H1 (cell line): ENCODE measurements around the gene RRBP1. TPM values are rescaled to one million over a fixed set of nuclear protein-coding genes. Genes with fewer than 3 reads are reported as not detected.

Experiments
- CTCF ChIA-PET: fragments of 300-600 bp; sonication (Branson Sonifier 250); formaldehyde crosslinking; loops from one replicate; lab custom pipeline; 2021; ENCODE audit not compliant: partially characterized antibody; lab: Charles Lee
- POLR2A ChIA-PET: fragments of 300-600 bp; sonication (Branson Sonifier 250); formaldehyde crosslinking; loops from one replicate; lab custom pipeline; 2021; ENCODE audit warnings: inconsistent platforms; ENCODE audit not compliant: partially characterized antibody; lab: Charles Lee
- DNase-seq, 2 experiments: peaks; one replicate each; pipeline versions ENCODE4 v3.0.0 to v3.0.0-alpha.2; 2010 to 2022; ENCODE audit warnings: low spot score in 2 of 2, low read depth in 1 of 2, mixed read lengths in 1 of 2
- FAIRE-seq: peaks from 2 replicates; lab custom pipeline; 2011; peaks lifted over from hg19 to GRCh38; lab: Jason Lieb, UNC
- H2AFZ ChIP-seq: 2 replicates; pipeline ENCODE4 v1.8.1; 2012; ENCODE audit warnings: low read length, inconsistent platforms
- H2AK5ac ChIP-seq: 2 replicates; pipeline ENCODE4 v1.6.1; 2013; ENCODE audit warnings: low read depth, low read length
- H2BK120ac ChIP-seq: replicated peaks from 2 replicates; pipeline ENCODE3; 2013; ENCODE audit warnings: low read depth, low read length, inconsistent platforms
- H2BK12ac ChIP-seq: 2 replicates; pipeline ENCODE4 v1.6.1; 2013; ENCODE audit warnings: low read depth, low read length
- H2BK15ac ChIP-seq: 2 replicates; pipeline ENCODE4 v1.6.1; 2013; ENCODE audit warnings: low read length
- H2BK20ac ChIP-seq: 2 replicates; pipeline ENCODE4 v1.6.1; 2013; ENCODE audit warnings: low read length
- H2BK5ac ChIP-seq: 2 replicates; pipeline ENCODE4 v1.6.1; 2013; ENCODE audit warnings: low read depth, low read length
- H3K14ac ChIP-seq: 2 replicates; pipeline ENCODE4 v1.6.1; 2013; ENCODE audit warnings: inconsistent platforms; ENCODE audit not compliant: insufficient read length
- H3K18ac ChIP-seq: 2 replicates; pipeline ENCODE4 v1.6.1; 2013; ENCODE audit warnings: low read length; ENCODE audit errors: extremely low read depth
- H3K23ac ChIP-seq: 2 replicates; pipeline ENCODE4 v1.6.1; 2013; ENCODE audit warnings: inconsistent platforms; ENCODE audit not compliant: insufficient read length
- H3K23me2 ChIP-seq: 2 replicates; pipeline ENCODE4 v1.6.1; 2013; ENCODE audit warnings: low read depth, low read length
- H3K27ac ChIP-seq: 2 replicates; pipeline ENCODE4 v1.6.1; 2011; ENCODE audit warnings: low read depth, low read length, inconsistent platforms
- H3K27me3 ChIP-seq, 4 experiments: replicated peaks in 1 of 4; 1 replicate in 1 of 4; 2 replicates in 3 of 4; pipeline versions ENCODE4 v1.6.1 to v1.8.1; 2011 to 2013; ENCODE audit warnings: low read length in 3 of 4, mild to moderate bottlenecking in 3 of 4, inconsistent platforms in 2 of 4, mixed read lengths in 2 of 4, moderate library complexity in 1 of 4; ENCODE audit not compliant: control insufficient read depth in 3 of 4, insufficient read depth in 3 of 4; ENCODE audit errors: extremely low read depth in 1 of 4
- H3K36me3 ChIP-seq, 4 experiments: 2 replicates each; pipeline versions ENCODE4 v1.6.1 to v1.8.1; 2011 to 2013; ENCODE audit warnings: mild to moderate bottlenecking in 4 of 4, low read length in 3 of 4, moderate library complexity in 2 of 4, control low read depth in 1 of 4, inconsistent platforms in 1 of 4; ENCODE audit not compliant: insufficient read depth in 4 of 4, control insufficient read depth in 2 of 4
- H3K4ac ChIP-seq: replicated peaks from 2 replicates; pipeline ENCODE3; 2013; ENCODE audit warnings: low read length, low read depth, mixed read lengths, inconsistent platforms; ENCODE audit not compliant: insufficient read length
- H3K4me1 ChIP-seq, 4 experiments: replicated peaks in 1 of 4; 1 replicate in 1 of 4; 2 replicates in 3 of 4; pipeline versions ENCODE4 v1.6.1 to v1.8.1; 2011 to 2013; ENCODE audit warnings: low read length in 3 of 4, inconsistent platforms in 2 of 4, mixed read lengths in 1 of 4; ENCODE audit not compliant: insufficient read depth in 4 of 4, control insufficient read depth in 3 of 4
- H3K4me2 ChIP-seq, 2 experiments: 2 replicates each; pipeline versions ENCODE4 v1.6.1 to v1.8.1; 2011 to 2013; ENCODE audit warnings: low read depth in 2 of 2, low read length in 2 of 2, control low read depth in 1 of 2, inconsistent platforms in 1 of 2, mild to moderate bottlenecking in 1 of 2; ENCODE audit not compliant: insufficient read depth in 1 of 2
- H3K4me3 ChIP-seq, 4 experiments: fragments of 200-600, 300-600 bp in 1 of 4; sonication (generic), shearing (Covaris generic), sonication (Bioruptor Twin) in 1 of 4; 2 replicates each; pipeline versions ENCODE4 v1.5.1 to v1.8.1; 2011 to 2016; ENCODE audit warnings: low read length in 4 of 4, low read depth in 3 of 4, control low read depth in 2 of 4, inconsistent platforms in 2 of 4, mild to moderate bottlenecking in 2 of 4, mixed read lengths in 1 of 4, moderate library complexity in 1 of 4; ENCODE audit not compliant: insufficient read depth in 2 of 4; ENCODE audit errors: extremely low read depth in 1 of 4
- H3K56ac ChIP-seq: replicated peaks from 2 replicates; pipeline ENCODE3; 2013; ENCODE audit warnings: low read depth, mild to moderate bottlenecking, mixed read lengths, low read length, inconsistent platforms; ENCODE audit not compliant: insufficient read length
- H3K79me1 ChIP-seq: 2 replicates; pipeline ENCODE4 v1.6.1; 2013; ENCODE audit warnings: low read depth, low read length, control low read depth
- H3K79me2 ChIP-seq, 2 experiments: 2 replicates each; pipeline versions ENCODE4 v1.6.1 to v1.8.1; 2012 to 2013; ENCODE audit warnings: low read length in 2 of 2, mild to moderate bottlenecking in 2 of 2, inconsistent platforms in 1 of 2; ENCODE audit not compliant: insufficient read depth in 2 of 2, control insufficient read depth in 1 of 2
- H3K9ac ChIP-seq, 4 experiments: replicated peaks in 1 of 4; 1 replicate in 1 of 4; 2 replicates in 3 of 4; pipeline versions ENCODE4 v1.6.1 to v1.8.1; 2011 to 2013; ENCODE audit warnings: low read depth in 3 of 4, low read length in 3 of 4, control low read depth in 2 of 4, mild to moderate bottlenecking in 2 of 4, moderate library complexity in 2 of 4, inconsistent platforms in 1 of 4; ENCODE audit errors: extremely low read depth in 1 of 4
- H3K9me3 ChIP-seq, 2 experiments: 2 replicates each; pipeline versions ENCODE4 v1.6.1 to v1.8.1; 2012 to 2013; ENCODE audit warnings: mild to moderate bottlenecking in 2 of 2, moderate library complexity in 2 of 2, control low read depth in 1 of 2, inconsistent platforms in 1 of 2, low read depth in 1 of 2, low read length in 1 of 2, mixed read lengths in 1 of 2; ENCODE audit not compliant: insufficient read depth in 2 of 2
- H4K20me1 ChIP-seq, 2 experiments: replicated peaks in 1 of 2; 2 replicates each; pipeline versions ENCODE3 to v1.8.1; 2011 to 2013; ENCODE audit warnings: inconsistent platforms in 2 of 2, low read length in 2 of 2, mild to moderate bottlenecking in 1 of 2; ENCODE audit not compliant: insufficient read depth in 2 of 2, control insufficient read depth in 1 of 2
- H4K5ac ChIP-seq: 2 replicates; pipeline ENCODE4 v1.6.1; 2013; ENCODE audit warnings: low read length, low read depth, mixed read lengths, inconsistent platforms; ENCODE audit not compliant: insufficient read length
- H4K8ac ChIP-seq: 2 replicates; pipeline ENCODE4 v1.8.0; 2013; ENCODE audit warnings: mild to moderate bottlenecking, moderate library complexity, low read length, inconsistent platforms; ENCODE audit not compliant: insufficient read depth; ENCODE audit errors: extremely low read depth
- H4K91ac ChIP-seq: replicated peaks from 2 replicates; pipeline ENCODE3; 2013; ENCODE audit warnings: low read length, mixed read lengths, inconsistent platforms; ENCODE audit not compliant: insufficient read length
- EP300 ChIP-seq, 2 experiments: IDR thresholded peaks; 1 replicate in 1 of 2; 2 replicates in 1 of 2; pipeline ENCODE4 v1.6.1; 2011 to 2012; ENCODE audit warnings: low read depth in 2 of 2, low read length in 2 of 2, mild to moderate bottlenecking in 2 of 2, borderline replicate concordance in 1 of 2, inconsistent platforms in 1 of 2, moderate library complexity in 1 of 2
- KDM1A ChIP-seq: fragments of 200-600, 300-600 bp; sonication (generic); IDR thresholded peaks from 2 replicates; pipeline ENCODE4 v1.7.1; 2016; ENCODE audit warnings: mild to moderate bottlenecking, low read length, borderline replicate concordance
- KDM5A ChIP-seq: fragments of 200-600 bp; IDR thresholded peaks from 2 replicates; pipeline ENCODE4 v1.7.1; 2012; ENCODE audit warnings: mild to moderate bottlenecking, low read length, inconsistent platforms, mixed read lengths
- SP4 ChIP-seq: IDR thresholded peaks from 2 replicates; pipeline ENCODE4 v1.6.1; 2012; ENCODE audit warnings: low read length, inconsistent platforms
- TAF7 ChIP-seq: optimal IDR thresholded peaks from 2 replicates; pipeline ENCODE3; 2011; ENCODE audit warnings: low read depth, mild to moderate bottlenecking, inconsistent platforms, low read length, moderate library complexity, borderline replicate concordance
- TCF12 ChIP-seq: IDR thresholded peaks from 2 replicates; pipeline ENCODE4 v1.6.1; 2011; ENCODE audit warnings: low read depth, mild to moderate bottlenecking, low read length
- WGBS, 2 experiments: shearing (Covaris generic) in 1 of 2; methylation state at CpG; one replicate each; pipeline versions ENCODE4 v1.1.6 to v1.1.7; 2013 to 2015; ENCODE audit warnings: low lambda C conversion rate in 2 of 2, mixed read lengths in 2 of 2, inconsistent platforms in 1 of 2, low coverage in 1 of 2, missing lambda C conversion rate in 1 of 2; ENCODE audit not compliant: insufficient replicate concordance in 2 of 2, insufficient coverage in 1 of 2, insufficient read length in 1 of 2; ENCODE audit errors: extremely low coverage in 1 of 2, missing lambda C conversion rate in 1 of 2; 5-methylcytosine and 5-hydroxymethylcytosine counted together
- polyA plus RNA-seq, 7 experiments: library from polyadenylated mRNA; depleted of rRNA in 3 of 7; stranded (reverse) in 5 of 7; unstranded in 2 of 7; fragments of >200 nt in 5 of 7; fragments of 200-250 nt in 2 of 7; gene quantifications; 1 replicate in 5 of 7; 2 replicates in 1 of 7; 4 replicates in 1 of 7; pipeline versions ENCODE4 v1.2.1 to v1.2.3, GENCODE V29; 2011 to 2013; ENCODE audit warnings: missing spikeins in 2 of 7, mixed read lengths in 2 of 7
- total RNA-seq: library from RNA; stranded (reverse); fragmentation: NEBNext Ultra II Directional; extraction: Animal tissue kit (Norgen Biotek cat#: 25700); gene quantifications from 2 replicates; pipeline ENCODE4 v1.2.1, GENCODE V29; 2021
- TF ChIP-seq, protein P1 (sequence below): IDR thresholded peaks from 2 replicates; pipeline ENCODE4 v1.6.1; 2012; ENCODE audit warnings: low read length, inconsistent platforms

RRBP1 gene
- total and polyA plus RNA-seq, 2 of the 8 experiments (the other 6 are each of a cell fraction or from before 2014, with no cell fraction given): 15.9 to 157 TPM

- CTCF ChIA-PET: interaction anchor here (0.9 to 8.3 kb wide), 6 partner anchors 10 to 309 kb away, joined by 3 to 95 read pairs (median 3); no protein-coding TSS in a partner anchor
- no peak overlapping the region for H3K4me2 ChIP-seq
- no peak overlapping the region for H3K14ac ChIP-seq
- no peak overlapping the region for H2BK120ac ChIP-seq
- peaks cover 2 to 15% of the 10 kb centered on the region in 2 experiments for H4K20me1 ChIP-seq
- H3K18ac ChIP-seq: no peak overlapping the region
- H3K27me3 ChIP-seq: no peaks in the 10 kb centered on the region
- H3K9me3 ChIP-seq: no peaks in the 10 kb centered on the region
- DNase-seq: no peak
- H3K4me1 ChIP-seq: no peaks in the 10 kb centered on the region
- no peak overlapping the region for H3K27ac ChIP-seq
- H2BK5ac ChIP-seq: no peak overlapping the region
- no peak overlapping the region for H4K5ac ChIP-seq
- no peak for FAIRE-seq
- peaks cover 2% of the 10 kb centered on the region for H3K79me1 ChIP-seq
- no peak overlapping the region for H3K4ac ChIP-seq
- no peak overlapping the region for H3K4me3 ChIP-seq
- H3K56ac ChIP-seq: no peak overlapping the region
- H2AK5ac ChIP-seq: no peak overlapping the region
- TF ChIP-seq SP4 (no peak), EP300 (IDR thresholded peaks at IDR 0.05; ENCODE audit: borderline replicate concordance in 1 of 2, low read depth in 2 of 2, low read length in 2 of 2) (no peak), TAF7 (no peak), KDM5A (no peak), KDM1A (no peak), TCF12 (no peak)
- TF ChIP-seq, protein P1, sequence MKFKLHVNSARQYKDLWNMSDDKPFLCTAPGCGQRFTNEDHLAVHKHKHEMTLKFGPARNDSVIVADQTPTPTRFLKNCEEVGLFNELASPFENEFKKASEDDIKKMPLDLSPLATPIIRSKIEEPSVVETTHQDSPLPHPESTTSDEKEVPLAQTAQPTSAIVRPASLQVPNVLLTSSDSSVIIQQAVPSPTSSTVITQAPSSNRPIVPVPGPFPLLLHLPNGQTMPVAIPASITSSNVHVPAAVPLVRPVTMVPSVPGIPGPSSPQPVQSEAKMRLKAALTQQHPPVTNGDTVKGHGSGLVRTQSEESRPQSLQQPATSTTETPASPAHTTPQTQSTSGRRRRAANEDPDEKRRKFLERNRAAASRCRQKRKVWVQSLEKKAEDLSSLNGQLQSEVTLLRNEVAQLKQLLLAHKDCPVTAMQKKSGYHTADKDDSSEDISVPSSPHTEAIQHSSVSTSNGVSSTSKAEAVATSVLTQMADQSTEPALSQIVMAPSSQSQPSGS: no peak
- no peak overlapping the region for H2BK20ac ChIP-seq
- no peak overlapping the region for H3K9ac ChIP-seq
- POLR2A ChIA-PET: interaction anchor here (0.6 to 1.3 kb wide), 3 partner anchors 11 to 18 kb away, joined by 3 to 7 read pairs (median 3); no protein-coding TSS in a partner anchor
- H4K91ac ChIP-seq: no peak overlapping the region
- H3K79me2 ChIP-seq: no peaks in the 10 kb centered on the region
- no peak overlapping the region for H2AFZ ChIP-seq
- 84% methylated on average over 11 of the region's 11 CpGs; no CpG with 5 or more reads in 1 of the 2 experiments for WGBS, 2 experiments
- no peak overlapping the region; the same call in 1 of the 2 replicates for H4K8ac ChIP-seq
- H3K36me3 ChIP-seq: peaks cover 20 to 50% (median 43%) of the 10 kb centered on the region in 4 experiments
- H2BK12ac ChIP-seq: no peak overlapping the region
- no peaks in the 10 kb centered on the region for H3K23me2 ChIP-seq
- H3K23ac ChIP-seq: no peak overlapping the region
- H2BK15ac ChIP-seq: no peak overlapping the region
Observed at GRCh38 chr20:17630151-17630805, 51.8 kb downstream of the RRBP1 start.
